Endodermal cell (in vitro differentiated cells): ENCODE results near the gene LTB. TPM values are rescaled to one million over a fixed set of nuclear protein-coding genes. Genes with fewer than 3 reads are reported as not detected.
"Not testable (repeated sequence)": the region's sequence is repeated elsewhere in the genome, so short reads cannot be mapped to it uniquely, and the experiment has no call there.

Source experiments
- DNase-seq: peaks from one replicate; pipeline ENCODE4 v3.0.0-alpha.2; 2017
- H3K27ac ChIP-seq: 2 replicates; pipeline ENCODE4 v1.5.1; 2013; ENCODE audit warnings: mild to moderate bottlenecking, low read depth, low read length, moderate library complexity
- H3K27me3 ChIP-seq: 2 replicates; pipeline ENCODE4 v1.6.1; 2013; ENCODE audit warnings: mild to moderate bottlenecking, low read length, moderate library complexity; ENCODE audit not compliant: insufficient read depth, control insufficient read depth, poor library complexity, severe bottlenecking
- H3K36me3 ChIP-seq: 2 replicates; pipeline ENCODE4 v1.7.0; 2013; ENCODE audit warnings: mild to moderate bottlenecking, low read length, moderate library complexity; ENCODE audit not compliant: control insufficient read depth, insufficient read depth
- H3K4me1 ChIP-seq: one replicate; pipeline ENCODE4 v1.7.0; 2013; ENCODE audit warnings: low read length; ENCODE audit not compliant: control insufficient read depth, insufficient read depth
- H3K4me3 ChIP-seq: 2 replicates; pipeline ENCODE4 v1.5.1; 2013; ENCODE audit warnings: mild to moderate bottlenecking, low read length, moderate library complexity
- H3K9ac ChIP-seq: 2 replicates; pipeline ENCODE4 v1.6.1; 2013; ENCODE audit warnings: mild to moderate bottlenecking, low read length, moderate library complexity; ENCODE audit not compliant: poor library complexity, severe bottlenecking; ENCODE audit errors: extremely low read depth
- H3K9me3 ChIP-seq: 2 replicates; pipeline ENCODE4 v1.6.1; 2013; ENCODE audit warnings: mild to moderate bottlenecking, low read length, moderate library complexity; ENCODE audit not compliant: control insufficient read depth
- H3K27ac Mint-ChIP-seq: 2 replicates; pipeline ENCODE4 v1.8.0; 2020; ENCODE audit warnings: mixed read lengths
- H3K27me3 Mint-ChIP-seq: 2 replicates; pipeline ENCODE4 v1.8.0; 2021; ENCODE audit warnings: mild to moderate bottlenecking, mixed read lengths; ENCODE audit not compliant: insufficient read depth
- H3K36me3 Mint-ChIP-seq: 2 replicates; pipeline ENCODE4 v1.8.0; 2020; ENCODE audit warnings: low read depth, mixed read lengths
- H3K4me1 Mint-ChIP-seq: 2 replicates; pipeline ENCODE4 v1.8.0; 2020; ENCODE audit warnings: mixed read lengths
- H3K4me3 Mint-ChIP-seq: 2 replicates; pipeline ENCODE4 v1.8.0; 2020; ENCODE audit warnings: mild to moderate bottlenecking, moderate library complexity, mixed read lengths
- H3K9me3 Mint-ChIP-seq: 2 replicates; pipeline ENCODE4 v1.8.0; 2020; ENCODE audit warnings: mild to moderate bottlenecking, mixed read lengths
- whole genome bisulfite sequencing, 2 experiments: methylation state at CpG; one replicate each; pipeline versions ENCODE4 v1.1.5 to v1.1.7; 2013; ENCODE audit warnings: missing lambda C conversion rate in 2 of 2, mixed read lengths in 1 of 2; ENCODE audit not compliant: insufficient coverage in 1 of 2, insufficient read length in 1 of 2; 5-methylcytosine and 5-hydroxymethylcytosine counted together
- total RNA-seq, 2 donors: library from RNA; stranded (reverse); fragmentation: NEBNext Ultra II Directional in 1 of 2; extraction: Animal tissue kit (Norgen Biotek cat#: 25700) in 1 of 2; gene quantifications; 2 replicates in 1 of 2; 3 replicates in 1 of 2; pipeline ENCODE4 v1.2.1, GENCODE V29; 2021
- TF ChIP-seq, protein P1 (sequence below): fragments of 200-600 bp; sonication (generic); conservative IDR thresholded peaks from 2 replicates; pipeline ENCODE4 v1.5.0; 2021; ENCODE audit warnings: antibody characterized with exemption, mild to moderate bottlenecking

LTB gene
- total RNA-seq, 2 donors from 2014 or later: 1.3 TPM; not detected in 1

DNA sequence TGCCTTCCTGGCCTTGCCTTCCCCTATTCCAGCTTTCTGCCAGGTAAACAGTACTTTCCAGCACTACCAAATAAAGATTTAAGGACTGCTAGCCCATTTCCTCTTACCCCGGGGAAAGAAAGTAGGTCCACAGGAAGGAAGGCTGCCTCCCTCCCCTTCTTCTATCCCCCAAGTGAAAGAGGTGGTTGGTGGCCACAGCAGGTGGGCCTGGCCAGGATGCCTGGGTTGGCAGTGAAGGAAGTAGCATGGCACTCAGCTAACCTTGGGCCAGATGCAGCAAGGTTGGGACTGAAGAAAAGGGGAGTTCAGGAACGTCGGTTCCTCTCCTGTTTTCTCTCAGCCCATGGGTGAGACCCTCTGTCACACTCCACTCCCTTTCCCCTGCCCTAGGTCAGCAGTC lies 25.9 kb downstream of the LTB start:
- Histone ChIP-seq H3K27ac (no peak overlapping the region), H3K9ac (no peak overlapping the region), H3K4me1 (no peaks in the 10 kb centered on the region), H3K9me3 (no peaks in the 10 kb centered on the region), H3K4me3 (no peak overlapping the region), H3K27me3 (no peaks in the 10 kb centered on the region), H3K36me3 (peaks cover 33% of the 10 kb centered on the region)
- 94% methylated on average over 3 of the region's 3 CpGs; no CpG with 5 or more reads in 1 of the 2 experiments for WGBS, 2 experiments
- Mint-ChIP-seq H3K27me3 (no peaks in the 10 kb centered on the region), H3K4me3 (no peak overlapping the region), H3K4me1 (no peaks in the 10 kb centered on the region), H3K36me3 (peaks cover 26% of the 10 kb centered on the region), H3K27ac (no peak overlapping the region), H3K9me3 (no peaks in the 10 kb centered on the region)
- no peak for DNase-seq
- TF ChIP-seq, protein P1, sequence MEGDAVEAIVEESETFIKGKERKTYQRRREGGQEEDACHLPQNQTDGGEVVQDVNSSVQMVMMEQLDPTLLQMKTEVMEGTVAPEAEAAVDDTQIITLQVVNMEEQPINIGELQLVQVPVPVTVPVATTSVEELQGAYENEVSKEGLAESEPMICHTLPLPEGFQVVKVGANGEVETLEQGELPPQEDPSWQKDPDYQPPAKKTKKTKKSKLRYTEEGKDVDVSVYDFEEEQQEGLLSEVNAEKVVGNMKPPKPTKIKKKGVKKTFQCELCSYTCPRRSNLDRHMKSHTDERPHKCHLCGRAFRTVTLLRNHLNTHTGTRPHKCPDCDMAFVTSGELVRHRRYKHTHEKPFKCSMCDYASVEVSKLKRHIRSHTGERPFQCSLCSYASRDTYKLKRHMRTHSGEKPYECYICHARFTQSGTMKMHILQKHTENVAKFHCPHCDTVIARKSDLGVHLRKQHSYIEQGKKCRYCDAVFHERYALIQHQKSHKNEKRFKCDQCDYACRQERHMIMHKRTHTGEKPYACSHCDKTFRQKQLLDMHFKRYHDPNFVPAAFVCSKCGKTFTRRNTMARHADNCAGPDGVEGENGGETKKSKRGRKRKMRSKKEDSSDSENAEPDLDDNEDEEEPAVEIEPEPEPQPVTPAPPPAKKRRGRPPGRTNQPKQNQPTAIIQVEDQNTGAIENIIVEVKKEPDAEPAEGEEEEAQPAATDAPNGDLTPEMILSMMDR: no peak

DNA sequence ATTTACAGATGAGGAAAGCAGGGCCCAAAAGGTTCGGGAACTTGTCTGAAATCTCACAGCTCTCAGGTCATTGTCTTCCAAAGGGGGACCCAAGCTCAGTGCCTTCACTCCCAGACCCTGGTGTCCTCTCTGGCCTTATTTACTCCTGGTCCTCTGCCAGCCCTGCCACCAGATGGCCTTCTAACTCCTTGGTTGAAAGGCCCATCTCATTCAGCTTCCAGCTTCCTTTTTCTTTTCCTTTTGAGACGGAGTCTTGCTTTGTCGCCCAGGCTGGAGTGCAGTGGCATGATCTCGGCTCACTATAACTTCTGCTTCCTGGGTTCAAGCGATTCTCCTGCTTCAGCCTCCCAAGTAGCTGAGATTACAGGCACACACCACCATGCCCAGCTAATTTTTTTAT lies 30.9 kb downstream of the LTB start:
- not testable (repeated sequence) for H3K4me1 ChIP-seq, H3K4me3 ChIP-seq, H3K4me3 Mint-ChIP-seq, H3K27me3 Mint-ChIP-seq, H3K4me1 Mint-ChIP-seq, H3K27ac Mint-ChIP-seq, H3K27me3 ChIP-seq, H3K9me3 ChIP-seq, H3K27ac ChIP-seq, H3K9me3 Mint-ChIP-seq, H3K9ac ChIP-seq
- DNase-seq: peak; percentile 86
- TF ChIP-seq, protein P1: peak; percentile 80
- 75 to 76% methylated on average over 4 to 5 of the region's 5 CpGs for WGBS, 2 experiments
- H3K36me3 Mint-ChIP-seq: peaks cover 33% of the 10 kb centered on the region
- peaks cover 37% of the 10 kb centered on the region for H3K36me3 ChIP-seq

DNA sequence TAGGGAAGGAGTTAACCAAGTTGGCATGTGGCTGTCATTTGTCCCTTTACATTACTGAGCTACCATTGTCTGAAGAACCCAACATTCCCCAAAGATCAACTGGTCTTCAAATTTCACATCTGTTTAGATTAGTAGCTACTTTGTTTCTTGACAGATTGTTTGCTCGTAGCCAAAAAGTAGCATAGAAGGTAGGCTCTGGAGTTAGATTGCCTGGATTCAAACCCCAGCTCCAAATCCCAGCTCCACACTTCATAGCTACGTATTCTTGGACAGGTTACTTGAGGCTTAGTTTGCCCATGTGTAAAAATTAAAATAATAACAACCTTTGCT lies 33.7 kb downstream of the LTB start:
- Histone ChIP-seq H3K36me3 (peaks cover 29% of the 10 kb centered on the region), H3K9ac (no peak overlapping the region), H3K9me3 (no peaks in the 10 kb centered on the region), H3K4me1 (peaks cover 5% of the 10 kb centered on the region), H3K27ac (no peak overlapping the region), H3K4me3 (peak overlapping the region; percentile 77), H3K27me3 (no peaks in the 10 kb centered on the region)
- Mint-ChIP-seq H3K9me3 (no peaks in the 10 kb centered on the region), H3K4me1 (peaks cover 12% of the 10 kb centered on the region), H3K36me3 (peaks cover 28% of the 10 kb centered on the region), H3K4me3 (peak overlapping the region; percentile 54), H3K27me3 (no peaks in the 10 kb centered on the region), H3K27ac (no peak overlapping the region)
- 88 to 100% methylated on average over 1 to 2 of the region's 2 CpGs for WGBS, 2 experiments
- TF ChIP-seq, protein P1: no peak
- no peak for DNase-seq
